LNCaP clone FGC (cell line): ENCODE data around the gene HCN2.

ENCODE experiments used
- DNase-seq: peaks from one replicate; pipeline ENCODE4 v3.0.0-alpha.2; 2011; ENCODE audit warnings: low read depth
- H3K4me3 ChIP-seq: 2 replicates; pipeline ENCODE4 v1.5.1; 2011; ENCODE audit warnings: mild to moderate bottlenecking, low read depth, low read length, control low read depth
- CTCF ChIP-seq: IDR thresholded peaks from 2 replicates; pipeline ENCODE4 v1.5.1; 2012; ENCODE audit warnings: mild to moderate bottlenecking; ENCODE audit not compliant: control insufficient read depth, insufficient read depth; ENCODE audit errors: extremely low read depth

HCN2 gene

DNA sequence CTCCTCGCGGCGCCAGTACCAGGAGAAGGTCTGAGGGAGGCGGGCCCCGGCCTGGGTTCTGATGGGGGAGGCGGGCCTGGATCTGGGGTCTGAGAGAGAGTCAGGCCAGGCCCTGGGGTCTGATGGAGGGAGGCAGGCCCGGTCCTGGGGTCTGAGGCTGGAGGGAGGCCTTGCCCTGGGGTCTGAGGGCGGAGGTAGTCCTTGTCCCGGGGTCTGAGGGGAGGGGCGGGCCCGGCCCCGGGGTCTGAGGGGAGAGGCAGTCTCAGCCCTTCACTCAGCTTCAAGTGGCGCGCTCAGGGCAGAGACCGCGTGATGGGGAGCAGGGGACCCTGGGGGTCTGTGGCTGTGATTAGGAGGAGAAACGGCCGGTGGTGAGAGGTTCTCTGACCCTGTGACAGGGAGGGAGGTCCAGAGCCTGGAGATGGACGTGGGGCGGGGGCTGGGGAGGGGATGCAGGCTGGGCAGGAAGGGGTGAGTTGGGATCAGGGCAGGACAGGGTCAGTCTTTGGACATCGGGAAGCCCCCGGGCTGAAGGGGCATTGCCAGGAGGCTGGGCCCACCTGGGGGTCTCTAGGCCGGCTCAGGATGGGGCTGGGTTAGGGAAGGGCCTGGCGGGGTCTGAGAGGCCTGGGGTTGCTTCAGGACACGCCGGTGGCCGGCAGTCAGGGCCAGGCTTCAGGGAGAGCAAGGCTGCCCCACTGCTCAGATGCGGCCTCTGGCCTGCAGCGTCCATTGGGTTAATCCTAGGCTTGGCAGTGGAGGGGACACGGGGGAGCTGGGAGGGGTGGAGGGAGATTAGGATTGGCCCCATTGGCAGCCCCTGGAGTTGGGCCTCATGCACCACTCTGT lies 18.7 kb downstream of the HCN2 start:
- no peak for TF ChIP-seq CTCF
- no peak for DNase-seq
- H3K4me3 ChIP-seq, result no peak overlapping the region

DNA sequence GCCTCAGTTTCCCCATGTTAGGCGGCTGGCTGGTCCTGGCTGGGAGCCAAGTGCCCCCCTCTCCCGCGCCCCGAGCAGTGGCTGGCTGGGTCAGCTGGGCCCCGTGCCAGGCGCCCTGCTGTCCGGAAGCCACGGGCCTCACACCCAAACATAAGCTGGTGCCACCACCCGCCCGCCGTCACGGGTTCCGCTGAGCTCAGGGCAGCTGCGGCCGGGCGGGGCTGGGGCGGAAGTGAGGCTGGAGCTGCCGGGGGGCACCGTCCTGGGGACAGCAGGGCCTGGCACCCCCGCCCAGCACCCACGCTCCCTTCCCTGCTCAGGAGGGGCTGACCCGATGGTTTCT lies 19.3 kb downstream of the HCN2 start:
- TF ChIP-seq CTCF, result no peak
- DNase-seq, result no peak
- H3K4me3 ChIP-seq, result no peak overlapping the region

DNA sequence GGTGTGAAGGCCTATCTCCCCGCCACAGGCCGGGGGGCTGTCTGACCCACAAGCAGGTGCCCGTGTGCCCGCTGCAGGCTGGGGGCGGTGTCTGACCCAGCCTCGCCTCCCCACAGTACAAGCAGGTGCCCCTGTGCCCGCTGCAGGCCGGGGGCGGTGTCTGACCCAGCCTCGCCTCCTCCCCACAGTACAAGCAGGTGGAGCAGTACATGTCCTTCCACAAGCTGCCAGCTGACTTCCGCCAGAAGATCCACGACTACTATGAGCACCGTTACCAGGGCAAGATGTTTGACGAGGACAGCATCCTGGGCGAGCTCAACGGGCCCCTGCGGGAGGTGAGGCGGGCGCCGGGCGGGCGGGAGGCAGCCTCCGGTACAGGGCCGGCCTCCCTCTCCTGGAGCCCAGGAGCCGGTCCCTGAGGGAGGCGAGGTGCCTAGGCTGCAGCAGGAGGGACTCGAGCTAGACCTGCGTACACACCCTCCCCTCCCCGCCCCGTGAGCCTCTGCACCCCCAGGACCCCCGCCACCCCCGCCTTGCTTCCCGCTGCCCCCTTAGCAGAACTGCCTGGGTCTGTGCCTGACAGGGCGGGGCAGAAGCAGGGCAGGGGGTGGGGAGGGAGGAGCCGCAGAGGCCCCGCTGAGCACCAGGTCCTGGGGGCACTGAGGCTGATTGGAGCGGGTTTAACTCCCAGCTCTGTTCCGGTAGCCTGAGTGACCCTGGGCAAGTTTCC lies 20.6 kb downstream of the HCN2 start:
- H3K4me3 ChIP-seq, result no peak overlapping the region
- DNase-seq, result no peak

GRCh38 chr19:610801-611480 lies 21.3 kb downstream of the HCN2 start:
- no peak for TF ChIP-seq CTCF
- no peak overlapping the region for H3K4me3 ChIP-seq
- no peak for DNase-seq

More for the DNA sequence above, 20.6 kb downstream of the HCN2 start:
- no peak for TF ChIP-seq CTCF

GRCh38 chr19:611481-611868 lies 21.8 kb downstream of the HCN2 start:
- no peak for DNase-seq

GRCh38 chr19:612941-613340 lies 23.3 kb downstream of the HCN2 start:
- DNase-seq, result no peak
- no peak overlapping the region for H3K4me3 ChIP-seq
- no peak for TF ChIP-seq CTCF

More at GRCh38 chr19:611481-611868, 21.8 kb downstream of the HCN2 start:
- no peak for TF ChIP-seq CTCF
- no peak overlapping the region for H3K4me3 ChIP-seq
